A549 (cell line): ENCODE measurements around the gene CACNA2D2.

ENCODE experiments used
- EP300 ChIP-seq, 2 experiments: fragments of >200 bp; sonication (Bioruptor Twin); formaldehyde crosslinking; IDR thresholded peaks; 2 replicates in 1 of 2; 3 replicates in 1 of 2; pipeline ENCODE4 v1.6.1; 2016 to 2017
- FOSB ChIP-seq: fragments of 250-450 bp; sonication (Bioruptor Pico); IDR thresholded peaks from 2 replicates; pipeline ENCODE4 v1.5.0; 2020; ENCODE audit warnings: mild to moderate bottlenecking, moderate library complexity
- SMC3 ChIP-seq: fragments of >200 bp; sonication (Bioruptor Twin); formaldehyde crosslinking; IDR thresholded peaks from 3 replicates; pipeline ENCODE4 v1.6.1; 2018; ENCODE audit warnings: inconsistent platforms
- TF ChIP-seq, protein P1 (sequence below): fragments of >200 bp; sonication (Bioruptor Twin); formaldehyde crosslinking; IDR thresholded peaks from 3 replicates; pipeline ENCODE4 v1.5.1; 2016
- TF ChIP-seq, protein P2 (sequence below): IDR thresholded peaks from 2 replicates; pipeline ENCODE4 v1.6.1; 2012

DNA sequence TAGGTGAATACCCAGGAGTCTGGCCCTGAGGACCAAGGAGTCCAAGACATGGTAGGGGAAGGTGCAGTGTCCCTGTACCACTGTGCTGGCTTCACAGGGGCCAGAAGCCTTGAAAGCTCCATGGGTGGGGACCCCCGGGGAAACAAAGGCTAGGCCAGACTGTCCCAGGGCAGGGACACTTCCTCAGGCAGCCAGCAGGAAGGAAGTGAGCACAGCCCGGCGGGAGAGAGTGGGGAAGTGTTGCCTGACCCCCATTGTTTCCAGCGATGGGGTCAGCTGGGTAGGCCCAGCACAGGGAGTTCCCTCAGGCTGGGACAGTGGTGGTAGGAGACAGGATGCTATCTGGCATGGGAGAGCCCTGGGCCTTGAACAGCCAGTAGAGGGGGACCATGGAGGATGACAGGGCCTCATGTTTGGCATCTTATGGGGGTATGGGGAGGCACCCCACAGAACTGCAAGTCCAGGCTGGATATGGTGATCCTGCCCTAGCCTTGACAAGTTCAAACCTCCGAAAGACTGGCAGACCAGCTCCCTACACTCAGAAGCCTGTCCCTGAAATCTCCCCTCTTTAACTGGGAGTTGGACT lies 179.7 kb downstream of the CACNA2D2 start:
- TF ChIP-seq, protein P1, sequence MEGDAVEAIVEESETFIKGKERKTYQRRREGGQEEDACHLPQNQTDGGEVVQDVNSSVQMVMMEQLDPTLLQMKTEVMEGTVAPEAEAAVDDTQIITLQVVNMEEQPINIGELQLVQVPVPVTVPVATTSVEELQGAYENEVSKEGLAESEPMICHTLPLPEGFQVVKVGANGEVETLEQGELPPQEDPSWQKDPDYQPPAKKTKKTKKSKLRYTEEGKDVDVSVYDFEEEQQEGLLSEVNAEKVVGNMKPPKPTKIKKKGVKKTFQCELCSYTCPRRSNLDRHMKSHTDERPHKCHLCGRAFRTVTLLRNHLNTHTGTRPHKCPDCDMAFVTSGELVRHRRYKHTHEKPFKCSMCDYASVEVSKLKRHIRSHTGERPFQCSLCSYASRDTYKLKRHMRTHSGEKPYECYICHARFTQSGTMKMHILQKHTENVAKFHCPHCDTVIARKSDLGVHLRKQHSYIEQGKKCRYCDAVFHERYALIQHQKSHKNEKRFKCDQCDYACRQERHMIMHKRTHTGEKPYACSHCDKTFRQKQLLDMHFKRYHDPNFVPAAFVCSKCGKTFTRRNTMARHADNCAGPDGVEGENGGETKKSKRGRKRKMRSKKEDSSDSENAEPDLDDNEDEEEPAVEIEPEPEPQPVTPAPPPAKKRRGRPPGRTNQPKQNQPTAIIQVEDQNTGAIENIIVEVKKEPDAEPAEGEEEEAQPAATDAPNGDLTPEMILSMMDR = no peak
- TF ChIP-seq SMC3 = no peak
- TF ChIP-seq, protein P2, sequence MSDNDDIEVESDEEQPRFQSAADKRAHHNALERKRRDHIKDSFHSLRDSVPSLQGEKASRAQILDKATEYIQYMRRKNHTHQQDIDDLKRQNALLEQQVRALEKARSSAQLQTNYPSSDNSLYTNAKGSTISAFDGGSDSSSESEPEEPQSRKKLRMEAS = no peak
- TF ChIP-seq EP300 (IDR thresholded peaks at IDR 0.05) = no peak
- no peak for TF ChIP-seq FOSB (CRISPR knock-in tag)
